K562 (cell line): ENCODE data around the gene PTPN11. TPM values are rescaled to one million over a fixed set of nuclear protein-coding genes. Genes with fewer than 3 reads are reported as not detected.
A peak's percentile ranks its signal among the peaks of the same experiment; 100 is the strongest.

Experiments
- ARID4B ChIP-seq: sonication (generic); formaldehyde crosslinking; IDR thresholded peaks from 2 replicates; pipeline ENCODE4 v1.8.0; 2022; ENCODE audit warnings: mild to moderate bottlenecking, missing genetic modification reagents
- ATF4 ChIP-seq: fragments of 450-650 bp; formaldehyde crosslinking; IDR thresholded peaks from 2 replicates; pipeline ENCODE4 v1.4.0; 2022; ENCODE audit warnings: mild to moderate bottlenecking, moderate library complexity
- CEBPZ ChIP-seq: fragments of 150-350 bp; IDR thresholded peaks from 2 replicates; pipeline ENCODE4 v1.6.1; 2014; ENCODE audit warnings: low read depth, mild to moderate bottlenecking, low read length, borderline replicate concordance
- CGGBP1 ChIP-seq: fragments of 250-450 bp; sonication (Bioruptor Pico); IDR thresholded peaks from 2 replicates; pipeline ENCODE4 v1.9.0; 2021; ENCODE audit warnings: mild to moderate bottlenecking
- EHMT2 ChIP-seq: fragments of 450-650 bp; IDR thresholded peaks from 2 replicates; pipeline ENCODE4 v1.6.1; 2018; ENCODE audit warnings: antibody characterized with exemption
- HNRNPUL1 ChIP-seq: fragments of 200-400 bp; formaldehyde crosslinking; IDR thresholded peaks from 2 replicates; pipeline ENCODE4 v1.6.1; 2017; ENCODE audit warnings: low read length
- LEF1 ChIP-seq: fragments of 450-650 bp; IDR thresholded peaks from 2 replicates; pipeline ENCODE4 v1.6.1; 2016; ENCODE audit warnings: mild to moderate bottlenecking
- NFIX ChIP-seq: fragments of 250-450 bp; sonication (Bioruptor Pico); IDR thresholded peaks from 2 replicates; pipeline ENCODE4 v1.4.0; 2020; ENCODE audit warnings: low read depth, mild to moderate bottlenecking, moderate library complexity
- ZNF124 ChIP-seq: sonication (generic); formaldehyde crosslinking; IDR thresholded peaks from 2 replicates; pipeline ENCODE4 v1.8.1; 2022; ENCODE audit warnings: missing genetic modification reagents
- ZNF384 ChIP-seq: IDR thresholded peaks from 2 replicates; pipeline ENCODE4 v1.6.1; 2012; ENCODE audit warnings: low read depth, low read length, improper control_type of control experiment
- ZNF668 ChIP-seq: fragments of 250-450 bp; sonication (Bioruptor Pico); IDR thresholded peaks from 2 replicates; pipeline ENCODE4 v1.8.0; 2022; ENCODE audit warnings: mild to moderate bottlenecking, inconsistent platforms
- polyA plus RNA-seq, 8 experiments: library from polyadenylated mRNA; depleted of rRNA in 4 of 8; stranded (reverse) in 5 of 8; unstranded in 3 of 8; fragments of >200 nt; fragmentation: Nextera tagmentation in 2 of 8; fragmentation: Illumina TruSeq in 1 of 8; extraction: Ambion mirVana in 2 of 8; extraction: Trizol in 1 of 8; gene quantifications; 2 replicates each; pipeline versions ENCODE4 v1.2.1 to v1.2.3, GENCODE V29; 2011 to 2014; ENCODE audit warnings: inconsistent platforms in 1 of 8, missing spikeins in 1 of 8
- total RNA-seq, 7 experiments: library from RNA; depleted of rRNA in 6 of 7; stranded (reverse); fragments of >200 nt in 6 of 7; fragmentation: Illumina TruSeq in 2 of 7; extraction: Trizol in 2 of 7; gene quantifications; 2 replicates each; pipeline versions ENCODE4 v1.2.1 to v1.2.3, GENCODE V29; 2011 to 2021; ENCODE audit warnings: low replicate concordance in 1 of 7
- TF ChIP-seq, protein P1 (sequence below): sonication (generic); IDR thresholded peaks from 2 replicates; pipeline ENCODE4 v1.6.1; 2016

Gene PTPN11
- total and polyA plus RNA-seq, 9 of the 15 experiments (the other 6 are each of a cell fraction or from before 2014, with no cell fraction given) = 22.5 to 126 (median 79.7) TPM

- no peak for TF ChIP-seq CGGBP1 (CRISPR knock-in tag)
- TF ChIP-seq, protein P1, sequence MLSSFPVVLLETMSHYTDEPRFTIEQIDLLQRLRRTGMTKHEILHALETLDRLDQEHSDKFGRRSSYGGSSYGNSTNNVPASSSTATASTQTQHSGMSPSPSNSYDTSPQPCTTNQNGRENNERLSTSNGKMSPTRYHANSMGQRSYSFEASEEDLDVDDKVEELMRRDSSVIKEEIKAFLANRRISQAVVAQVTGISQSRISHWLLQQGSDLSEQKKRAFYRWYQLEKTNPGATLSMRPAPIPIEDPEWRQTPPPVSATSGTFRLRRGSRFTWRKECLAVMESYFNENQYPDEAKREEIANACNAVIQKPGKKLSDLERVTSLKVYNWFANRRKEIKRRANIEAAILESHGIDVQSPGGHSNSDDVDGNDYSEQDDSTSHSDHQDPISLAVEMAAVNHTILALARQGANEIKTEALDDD = no peak
- peak; percentile 3; the same call in 1 of the 2 replicates for TF ChIP-seq ZNF384
- no peak for TF ChIP-seq HNRNPUL1
- TF ChIP-seq NFIX (CRISPR knock-in tag) = no peak
- no peak for TF ChIP-seq CEBPZ
- no peak for TF ChIP-seq LEF1
- TF ChIP-seq ATF4 (CRISPR knock-in tag) = no peak
- no peak for TF ChIP-seq ARID4B (CRISPR knock-in tag)
- no peak for TF ChIP-seq EHMT2
- no peak for TF ChIP-seq ZNF668
- no peak for TF ChIP-seq ZNF124 (CRISPR knock-in tag)
These were observed 768 bp downstream of the PTPN11 start (continued) for GRCh38 chr12:112419297-112420133.
